Transverse colon (tissue), 3 donors: ENCODE measurements around the gene MPV17L2.

Experiments used
- POLR2A ChIP-seq: fragments of 450-650 bp; IDR thresholded peaks from one replicate; pipeline ENCODE4 v1.6.1; 2016; ENCODE audit warnings: antibody characterized with exemption, mild to moderate bottlenecking, moderate library complexity
- TF ChIP-seq, protein P1 (sequence below), 5 experiments: fragments of 200-600 bp in 3 of 5; fragments of 450-650 bp in 2 of 5; sonication (generic) in 3 of 5; IDR thresholded peaks; 1 replicate in 2 of 5; 2 replicates in 3 of 5; pipeline ENCODE4 v1.5.1; 2016 to 2017; ENCODE audit warnings: antibody characterized with exemption in 5 of 5, inconsistent platforms in 3 of 5, mild to moderate bottlenecking in 2 of 5, moderate library complexity in 1 of 5

DNA sequence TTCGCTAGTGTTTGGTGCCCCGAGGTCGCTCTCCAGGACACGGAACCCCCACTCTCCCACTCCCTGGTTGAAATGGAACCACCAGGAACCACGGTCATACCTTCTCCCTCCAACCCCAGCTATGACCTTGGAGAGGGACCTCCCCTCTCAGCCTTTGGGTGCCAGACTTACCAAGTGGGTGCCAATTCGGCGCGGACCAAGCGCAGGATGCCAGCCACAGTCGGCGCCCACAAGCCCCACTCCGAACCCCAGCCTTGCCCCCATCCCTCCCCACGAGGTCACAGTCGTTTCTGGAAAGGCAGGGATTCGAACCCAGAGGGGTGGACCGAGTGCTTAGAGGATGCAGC, 32.3 kb downstream of the MPV17L2 start:
- TF ChIP-seq, protein P1, sequence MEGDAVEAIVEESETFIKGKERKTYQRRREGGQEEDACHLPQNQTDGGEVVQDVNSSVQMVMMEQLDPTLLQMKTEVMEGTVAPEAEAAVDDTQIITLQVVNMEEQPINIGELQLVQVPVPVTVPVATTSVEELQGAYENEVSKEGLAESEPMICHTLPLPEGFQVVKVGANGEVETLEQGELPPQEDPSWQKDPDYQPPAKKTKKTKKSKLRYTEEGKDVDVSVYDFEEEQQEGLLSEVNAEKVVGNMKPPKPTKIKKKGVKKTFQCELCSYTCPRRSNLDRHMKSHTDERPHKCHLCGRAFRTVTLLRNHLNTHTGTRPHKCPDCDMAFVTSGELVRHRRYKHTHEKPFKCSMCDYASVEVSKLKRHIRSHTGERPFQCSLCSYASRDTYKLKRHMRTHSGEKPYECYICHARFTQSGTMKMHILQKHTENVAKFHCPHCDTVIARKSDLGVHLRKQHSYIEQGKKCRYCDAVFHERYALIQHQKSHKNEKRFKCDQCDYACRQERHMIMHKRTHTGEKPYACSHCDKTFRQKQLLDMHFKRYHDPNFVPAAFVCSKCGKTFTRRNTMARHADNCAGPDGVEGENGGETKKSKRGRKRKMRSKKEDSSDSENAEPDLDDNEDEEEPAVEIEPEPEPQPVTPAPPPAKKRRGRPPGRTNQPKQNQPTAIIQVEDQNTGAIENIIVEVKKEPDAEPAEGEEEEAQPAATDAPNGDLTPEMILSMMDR (IDR thresholded peaks at IDR 0.05): no peak
- TF ChIP-seq POLR2A: no peak
